ENCODE results near the gene CATSPERZ.
"Not testable (repeated sequence)": the region's sequence is repeated elsewhere in the genome, so short reads cannot be mapped to it uniquely, and the experiment has no call there.

CATSPERZ gene

GRCh38 chr11:64321026-64321425 is 20.9 kb downstream of the CATSPERZ start:
- DNase-seq, result no peak

- no peak for DNase-seq
Measured at GRCh38 chr11:64321533-64321932, 21.4 kb downstream of the CATSPERZ start.

- no peak for DNase-seq
Measured at GRCh38 chr11:64322925-64323260, 22.7 kb downstream of the CATSPERZ start.

- DNase-seq, result no peak
Measured at GRCh38 chr11:64323373-64323772, 23.2 kb downstream of the CATSPERZ start.

GRCh38 chr11:64323984-64324383 is 23.8 kb downstream of the CATSPERZ start:
- DNase-seq, result not testable (repeated sequence)

GRCh38 chr11:64324692-64325469 is 24.7 kb downstream of the CATSPERZ start:
- no peak for DNase-seq

- DNase-seq, result no peak
Measured at GRCh38 chr11:64327375-64327774, 27.2 kb downstream of the CATSPERZ start.

- no peak for DNase-seq
Measured at GRCh38 chr11:64327993-64328392, 27.8 kb downstream of the CATSPERZ start.

GRCh38 chr11:64330888-64331287 is 30.7 kb downstream of the CATSPERZ start:
- DNase-seq, result no peak

- peak; percentile 88 for DNase-seq
Measured at GRCh38 chr11:64331569-64332371, 31.6 kb downstream of the CATSPERZ start.

GRCh38 chr11:64333556-64333955 is 33.4 kb downstream of the CATSPERZ start:
- DNase-seq, result no peak

- peak; percentile 95 for DNase-seq
Measured at GRCh38 chr11:64334764-64335735, 34.9 kb downstream of the CATSPERZ start.

- no peak for DNase-seq
Measured at GRCh38 chr11:64337538-64338249, 37.5 kb downstream of the CATSPERZ start.

GRCh38 chr11:64338716-64339115 is 38.6 kb downstream of the CATSPERZ start:
- DNase-seq, result no peak

GRCh38 chr11:64339286-64339685 is 39.1 kb downstream of the CATSPERZ start:
- no peak for DNase-seq

GRCh38 chr11:64339754-64340408 is 39.7 kb downstream of the CATSPERZ start, which contains the start of gene CCDC88B:
Gene CCDC88B (plus strand): TSS chr11:64340204. CDS start chr11:64340267, 63 bp downstream.
- no peak for DNase-seq

GRCh38 chr11:64340671-64341335 is 40.6 kb downstream of the CATSPERZ start:
- peak; percentile 45 for DNase-seq

- no peak for DNase-seq
Measured at GRCh38 chr11:64341429-64341828, 41.3 kb downstream of the CATSPERZ start.

- DNase-seq, result peak; percentile 99
Measured at GRCh38 chr11:64341851-64342791, 42.0 kb downstream of the CATSPERZ start.

All from 8988T (cell line).